ENCODE results near the gene PTGR3.

Gene PTGR3

DNA sequence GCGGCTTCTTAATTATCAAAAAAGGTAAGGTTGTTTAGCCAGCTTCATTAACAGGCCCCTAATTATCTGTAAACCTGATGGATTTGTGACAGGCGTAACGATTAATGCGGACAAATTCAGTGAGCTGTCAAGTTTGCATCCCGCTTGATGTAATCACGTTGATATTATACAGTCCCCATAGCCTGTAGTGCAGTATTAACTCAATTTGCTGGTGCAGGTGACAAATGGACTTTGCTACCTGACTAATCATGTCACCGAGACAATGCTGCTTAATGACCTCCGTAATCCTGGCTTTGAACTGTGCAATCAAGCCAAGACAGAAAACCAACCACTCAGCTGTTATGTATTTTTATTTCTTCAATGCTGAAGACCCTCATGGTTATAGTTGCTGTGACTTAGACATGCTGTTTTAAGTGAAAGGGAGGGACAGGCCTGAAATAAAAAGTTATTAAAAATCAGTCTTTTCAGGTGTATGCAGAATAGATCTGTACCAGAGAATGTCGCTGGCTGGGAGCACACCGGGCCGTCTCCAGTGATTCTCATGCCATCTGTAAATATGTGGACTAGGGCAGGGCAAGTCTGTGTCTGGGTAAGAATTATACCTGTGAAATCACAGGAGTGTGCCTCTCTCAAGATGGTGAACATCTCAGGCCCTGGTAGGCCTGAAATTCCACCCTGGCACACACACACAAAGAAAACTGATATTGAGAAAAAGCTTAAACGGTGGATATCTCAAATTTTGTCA lies 6.0 kb upstream of the PTGR3 start:
- DNase-seq (ENCODE audit: low spot score) = no peak

DNA sequence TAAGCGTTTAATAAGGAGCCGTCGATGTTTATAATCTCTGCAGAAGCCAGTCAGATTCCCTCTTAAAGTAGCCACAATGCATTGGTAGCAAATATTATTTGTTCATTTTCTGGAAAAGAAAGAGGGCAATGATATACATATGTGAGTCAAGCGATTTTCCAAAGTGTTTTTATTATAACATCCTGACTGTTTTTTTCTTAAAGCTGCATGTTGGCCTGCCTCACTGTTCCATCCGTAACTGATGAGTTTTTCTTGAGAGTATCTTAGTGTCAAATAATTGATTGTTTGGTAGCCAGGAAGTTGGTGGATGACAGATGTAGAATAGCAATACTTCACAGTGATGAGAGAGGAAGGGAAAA lies 5.4 kb upstream of the PTGR3 start:
- DNase-seq (ENCODE audit: low spot score) = no peak

DNA sequence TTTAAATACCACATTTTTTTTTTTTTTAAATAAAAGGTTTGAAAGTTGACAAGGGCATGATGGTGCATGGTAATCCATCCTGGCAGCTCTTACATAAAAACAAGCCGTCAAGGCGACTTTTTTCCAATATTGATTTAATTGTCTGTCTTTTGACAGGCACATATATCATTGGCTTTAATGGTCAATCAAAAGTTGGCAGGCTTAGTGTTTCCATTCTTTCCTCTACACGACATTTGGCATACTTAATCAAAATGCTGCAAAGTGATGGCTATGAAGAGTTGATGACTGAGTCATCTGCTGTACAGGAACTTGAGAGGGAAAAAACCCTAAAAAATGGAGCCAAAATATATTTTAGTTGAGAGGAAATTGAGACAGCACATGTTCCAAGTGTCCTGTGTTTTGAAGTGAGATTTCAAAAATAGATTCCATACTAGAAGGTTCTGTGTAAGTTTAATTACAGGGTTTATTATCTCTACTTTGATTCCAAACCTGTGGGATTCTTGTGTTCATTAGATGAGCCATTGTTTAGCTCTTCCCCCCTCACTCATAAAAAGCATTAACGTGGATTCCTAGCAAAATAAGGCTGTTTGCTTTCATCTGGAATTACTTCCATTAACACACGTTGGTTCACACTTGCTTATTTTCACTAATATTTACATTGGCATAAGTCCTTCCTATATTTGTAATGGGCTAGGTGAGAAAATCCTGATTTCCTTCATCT lies 4.8 kb upstream of the PTGR3 start:
- DNase-seq (ENCODE audit: low spot score) = no peak

DNA sequence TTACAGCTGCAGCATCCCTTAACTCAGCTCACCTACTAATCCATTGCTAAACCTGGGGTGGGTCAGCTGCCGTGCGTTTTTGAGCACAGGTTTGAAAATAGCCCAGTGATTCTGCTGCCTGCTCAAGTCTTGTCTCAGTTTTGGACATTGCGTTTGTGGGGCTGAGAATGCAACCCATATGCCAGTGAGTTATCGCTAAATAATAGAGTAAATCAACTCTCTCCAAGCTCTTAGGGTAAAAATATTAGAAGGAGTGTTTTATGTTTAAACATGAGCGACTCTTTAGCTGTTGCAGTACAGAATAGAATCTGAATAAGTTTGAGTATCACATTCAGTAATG lies 3.8 kb upstream of the PTGR3 start:
- DNase-seq (ENCODE audit: low spot score) = no peak

DNA sequence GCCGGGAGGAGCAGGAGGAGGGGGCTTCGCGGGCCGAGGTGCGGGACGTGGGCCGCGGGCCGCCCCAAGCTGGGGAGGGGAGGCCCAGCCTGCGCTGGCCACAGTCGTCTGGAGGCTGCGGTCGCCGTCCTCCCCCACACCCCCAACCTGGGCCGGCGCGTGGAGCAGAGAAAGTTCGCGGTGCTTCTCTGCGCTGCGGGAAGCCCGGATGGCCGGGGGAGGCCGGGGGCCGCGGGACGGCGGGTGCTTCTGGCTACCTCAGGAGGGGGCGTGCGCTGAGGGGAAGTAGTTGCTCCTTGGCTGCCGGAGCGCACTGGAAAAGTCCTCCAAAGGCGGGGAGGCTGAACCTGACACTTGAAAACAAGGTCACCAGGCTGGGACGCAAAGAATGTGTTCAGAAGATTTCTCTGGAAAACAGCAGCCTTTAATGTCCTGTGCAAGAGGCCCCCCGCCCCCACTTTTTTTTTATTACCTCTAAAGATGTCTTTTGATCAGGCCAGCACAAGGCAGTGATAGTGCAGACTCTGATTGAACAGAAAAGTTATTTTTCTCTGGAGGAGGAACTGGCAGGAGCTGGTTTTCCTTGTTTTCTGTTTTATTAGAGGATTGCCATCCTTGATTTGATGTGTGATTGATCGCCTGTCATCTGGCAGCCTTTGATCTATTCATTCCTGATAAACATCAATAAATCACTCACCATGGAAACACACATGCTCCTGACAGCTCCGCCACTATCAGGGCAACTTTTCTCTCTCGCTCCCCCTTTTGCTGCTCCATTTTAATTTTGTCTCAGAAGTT lies 3.2 kb upstream of the PTGR3 start:
- no peak for DNase-seq (ENCODE audit: low spot score)

DNA sequence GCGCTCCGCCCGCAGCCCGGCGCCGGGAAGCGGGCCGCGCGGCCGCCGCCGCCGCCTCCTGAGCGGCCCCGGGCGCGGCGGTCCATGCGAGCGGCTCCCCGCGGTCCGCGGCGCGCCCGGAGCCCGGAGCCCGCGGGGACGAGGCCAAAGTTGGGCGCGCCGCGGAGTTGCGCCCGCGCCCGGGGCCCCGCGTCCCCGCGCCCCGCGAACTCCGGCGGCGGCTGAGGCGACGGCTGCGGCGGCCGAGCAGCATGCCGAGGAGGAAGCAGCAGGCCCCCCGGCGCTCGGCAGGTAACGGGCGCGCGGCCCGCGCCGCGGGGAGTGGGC lies 2.6 kb upstream of the PTGR3 start:
- no peak for DNase-seq (ENCODE audit: low spot score)

DNA sequence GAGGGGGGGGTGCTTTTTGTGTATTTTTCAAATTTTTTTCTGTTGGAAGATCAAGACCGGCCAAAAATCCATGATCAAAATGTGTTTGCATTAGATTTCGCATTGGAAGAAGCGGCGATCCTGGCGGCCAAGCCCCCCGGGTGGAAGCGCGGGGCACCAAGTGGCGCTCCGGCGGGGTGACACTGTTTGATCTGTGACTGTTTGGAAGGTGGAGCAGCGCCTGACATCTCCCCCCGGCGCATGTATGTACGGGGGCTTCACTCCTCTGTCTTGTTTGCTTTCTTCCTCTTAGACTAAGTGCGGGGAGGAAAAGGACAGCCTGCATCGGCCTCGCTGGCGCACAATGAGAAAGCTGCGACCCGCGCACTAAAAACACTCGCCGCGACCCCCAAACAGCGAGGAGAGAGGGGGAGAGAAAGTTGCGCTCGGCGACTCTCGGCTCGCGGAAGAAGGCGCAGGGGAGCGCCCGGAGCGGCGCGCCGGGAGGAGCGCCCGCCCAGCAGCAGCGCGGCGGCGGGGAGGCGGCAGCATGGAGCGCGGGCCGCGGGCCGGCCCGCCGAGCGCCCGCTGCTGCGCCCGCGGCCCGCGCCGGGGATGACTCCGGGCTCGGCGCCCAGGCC lies 2.2 kb upstream of the PTGR3 start:
- no peak for DNase-seq (ENCODE audit: low spot score)

DNA sequence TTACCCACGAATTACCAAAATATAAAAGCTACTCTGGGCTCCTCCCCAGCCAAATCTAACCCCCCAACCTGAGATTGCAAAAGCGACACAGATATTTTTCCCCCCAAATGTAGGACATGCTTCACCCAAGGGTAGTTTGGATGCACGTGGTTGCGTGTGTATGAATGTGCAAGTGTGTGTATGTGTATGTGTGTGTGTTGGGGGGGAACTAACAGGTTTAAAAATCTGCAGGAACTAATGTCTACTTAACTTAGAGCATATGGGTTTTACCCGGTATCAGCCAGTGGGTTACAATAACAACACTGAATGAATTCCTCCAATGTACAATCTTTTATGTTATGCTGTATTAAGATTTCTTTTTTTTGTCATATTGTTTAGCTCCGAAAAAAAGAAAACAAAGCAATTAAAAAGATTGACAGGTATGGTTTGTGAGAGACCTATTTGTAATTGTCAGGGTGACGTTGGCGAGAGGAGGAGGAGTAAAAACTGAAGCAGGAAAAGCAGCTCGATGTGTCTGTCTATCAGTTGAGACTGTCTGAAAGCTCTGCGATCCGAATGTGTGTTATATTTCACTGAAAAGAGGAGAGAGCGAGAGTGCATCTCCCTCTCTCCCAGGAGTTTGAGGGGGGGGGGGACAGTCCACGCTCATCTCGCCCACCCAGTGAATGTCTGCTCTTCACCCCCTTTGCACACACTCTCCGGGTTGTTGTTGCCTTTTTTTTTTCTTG lies 1.5 kb upstream of the PTGR3 start, which contains the start of gene TSHZ1:
TSHZ1 (plus strand) TSS at position 524 of the 728 bp plus-strand sequence. CDS start 1,080 bp downstream, outside the sequence.
- DNase-seq (ENCODE audit: low spot score) = peak; percentile 95

DNA sequence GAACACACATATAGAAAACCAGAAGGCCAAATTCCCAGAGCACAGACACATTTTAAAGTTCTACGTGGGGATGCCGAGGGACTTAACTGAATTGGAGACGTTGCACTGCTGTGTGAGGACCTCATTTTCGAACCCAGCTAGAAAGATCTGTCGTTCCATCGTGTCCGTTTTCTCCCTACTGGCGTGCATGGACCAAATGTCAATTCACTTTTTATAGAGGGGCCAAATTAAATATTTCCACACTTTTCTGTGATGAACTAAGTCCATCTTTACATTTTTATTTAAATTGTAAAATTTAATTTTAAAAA lies 966 bp upstream of the PTGR3 start:
- DNase-seq (ENCODE audit: low spot score) = no peak

DNA sequence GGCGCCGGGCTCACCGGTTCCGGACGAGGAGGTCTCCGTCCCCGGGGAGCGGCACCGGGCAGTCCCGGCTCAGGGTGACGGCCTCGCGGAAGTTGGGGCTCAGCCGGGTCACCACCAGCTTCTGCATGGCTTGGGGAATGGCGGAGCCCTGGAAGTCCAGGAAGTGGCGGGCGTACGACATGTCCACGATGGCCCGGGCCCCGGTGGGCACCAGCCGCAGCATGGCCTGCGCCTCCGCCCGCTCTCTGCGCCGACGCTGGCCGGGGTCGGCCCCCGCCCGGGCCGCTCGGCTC lies 157 bp downstream of the PTGR3 start:
- no peak for DNase-seq (ENCODE audit: low spot score)

DNA sequence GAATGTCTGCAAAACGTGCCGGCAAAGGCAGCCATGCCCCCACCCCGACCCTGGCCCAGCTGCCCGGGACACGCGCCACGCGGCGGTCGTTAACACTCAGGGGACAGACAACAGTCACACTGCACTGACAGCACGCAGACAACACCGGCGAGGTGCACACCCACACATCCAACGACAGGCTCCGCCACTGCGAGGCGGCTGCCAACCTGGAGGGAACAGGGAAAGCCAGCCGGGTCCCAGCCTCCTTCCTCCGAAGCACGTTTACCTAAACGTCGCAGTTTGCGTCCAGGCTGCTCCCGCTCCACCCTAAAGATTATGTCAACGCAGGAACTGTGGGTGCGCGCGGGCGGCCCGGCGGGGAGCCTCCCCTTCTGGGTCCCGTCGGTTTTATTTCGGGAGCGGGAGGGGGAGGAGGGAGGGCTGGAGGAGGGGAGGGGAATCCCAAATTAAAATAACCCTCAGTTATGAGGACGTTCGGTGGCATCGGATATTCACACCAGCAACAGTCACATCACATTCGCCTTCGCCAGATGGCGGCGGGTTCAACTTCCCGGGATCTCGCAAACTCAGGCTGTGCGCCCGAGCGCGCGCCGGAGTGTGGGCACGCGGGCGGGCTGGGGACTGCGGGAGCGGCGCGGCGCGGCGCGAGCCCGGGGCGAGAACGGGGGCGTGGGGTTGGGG lies 644 bp downstream of the PTGR3 start:
- no peak for DNase-seq (ENCODE audit: low spot score)

DNA sequence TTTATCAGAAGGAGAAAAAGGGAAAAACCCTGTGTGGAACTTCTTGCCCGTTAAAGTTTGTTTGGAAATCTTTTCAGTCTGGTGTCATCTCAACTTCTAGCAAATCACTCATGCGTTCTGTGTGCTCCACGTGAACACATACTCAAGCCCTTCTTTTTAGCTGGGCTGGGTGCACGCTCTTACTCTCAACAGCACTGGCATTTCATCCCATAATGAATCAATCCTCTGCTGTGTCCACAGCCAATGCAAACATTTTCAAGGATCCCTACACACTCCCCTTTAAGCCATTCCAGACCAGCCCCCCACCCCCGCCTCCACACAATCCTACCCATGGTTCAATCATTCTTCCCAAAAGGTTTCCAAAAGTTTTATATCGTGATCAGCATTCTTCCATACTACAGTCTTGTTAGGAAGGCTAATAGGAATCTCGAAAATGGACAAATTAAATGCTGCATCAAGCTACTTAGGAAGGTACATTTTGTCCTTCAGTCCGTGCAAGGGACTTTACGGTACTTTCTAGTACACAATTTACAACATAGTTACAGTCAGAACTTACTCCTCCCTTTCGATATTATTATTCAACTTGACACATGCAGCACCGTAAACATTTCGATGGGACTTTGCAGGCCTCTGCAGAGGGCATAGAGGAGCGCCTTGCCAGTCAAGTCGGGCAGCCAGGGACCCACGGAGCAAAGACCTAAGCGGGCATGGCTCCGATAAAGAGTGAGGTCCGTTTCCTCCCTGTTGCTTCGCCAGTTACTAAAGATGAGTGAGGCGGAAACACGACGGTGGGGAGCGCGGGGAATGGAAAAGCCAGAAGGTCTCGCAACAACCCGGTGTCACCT lies 1.4 kb downstream of the PTGR3 start:
- no peak for DNase-seq (ENCODE audit: low spot score)

DNA sequence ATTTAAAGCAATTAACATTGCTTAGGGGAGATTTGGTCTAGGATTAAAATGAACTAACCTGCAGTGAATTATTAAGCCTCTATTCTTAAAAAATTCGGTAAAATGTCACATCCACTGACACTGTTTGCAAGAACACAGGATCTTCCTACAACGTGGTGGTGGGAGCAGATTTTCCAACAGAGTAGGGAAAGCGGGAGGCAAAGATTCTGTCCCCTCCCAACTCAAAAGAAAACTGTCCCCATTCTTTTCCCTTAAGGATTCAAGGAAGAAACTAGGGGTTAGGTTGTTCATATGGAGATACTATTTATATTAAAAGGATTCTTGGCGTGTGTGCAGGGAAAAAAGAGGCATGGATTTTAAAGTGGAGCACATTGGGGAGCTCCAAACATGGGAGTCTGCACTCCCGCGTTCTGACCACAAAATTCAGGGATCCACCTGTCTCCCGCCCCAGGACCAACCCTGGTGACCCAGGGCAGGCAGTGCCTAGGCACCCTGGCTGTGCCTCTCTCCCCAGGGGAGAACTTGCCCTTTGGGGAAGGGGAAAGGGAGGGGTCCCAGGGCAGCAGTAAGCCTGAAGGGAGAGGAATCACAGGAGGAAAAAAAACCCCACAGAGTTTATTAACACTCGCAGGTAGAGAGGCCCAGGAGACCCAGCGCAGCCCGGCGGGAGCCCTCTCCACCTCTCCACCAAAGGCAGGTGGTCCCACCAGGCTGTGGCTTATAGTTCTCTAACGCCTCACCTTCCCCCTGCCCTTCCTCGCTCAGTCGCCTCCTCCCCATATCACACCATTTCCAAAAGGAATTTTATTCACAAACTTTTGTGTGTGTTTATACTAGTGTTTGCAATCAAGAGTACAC lies 2.3 kb downstream of the PTGR3 start:
- DNase-seq (ENCODE audit: low spot score) = no peak

DNA sequence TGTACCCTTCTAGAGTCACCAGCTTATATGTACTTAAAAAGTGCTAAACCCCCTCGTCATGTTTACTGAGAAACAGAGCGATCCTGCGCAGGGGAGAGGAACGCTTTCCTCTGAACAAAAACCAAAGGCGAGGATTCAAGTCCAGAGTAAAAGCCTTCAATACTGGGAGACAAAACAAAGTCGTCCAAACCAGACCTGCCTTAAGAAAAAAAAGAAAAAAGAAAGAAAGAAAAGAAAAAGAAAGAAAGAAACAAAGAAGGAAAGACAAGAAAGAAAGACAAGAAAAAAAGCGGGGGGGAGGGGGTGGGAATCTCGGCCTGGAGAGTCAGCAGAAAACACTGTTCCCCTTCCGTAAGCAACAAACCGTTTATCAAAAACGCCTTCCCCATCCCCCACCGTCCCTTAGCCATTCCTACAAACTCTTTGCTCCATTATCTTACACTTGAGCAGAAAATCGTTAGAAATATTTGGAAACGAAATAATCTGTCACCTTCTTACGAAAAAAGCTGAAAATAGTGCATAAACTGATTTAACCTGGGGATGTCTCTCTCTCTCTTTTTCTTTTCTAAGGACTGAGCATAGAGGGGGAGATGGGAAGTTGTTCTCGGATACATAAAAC lies 3.3 kb downstream of the PTGR3 start:
- no peak for DNase-seq (ENCODE audit: low spot score)

DNA sequence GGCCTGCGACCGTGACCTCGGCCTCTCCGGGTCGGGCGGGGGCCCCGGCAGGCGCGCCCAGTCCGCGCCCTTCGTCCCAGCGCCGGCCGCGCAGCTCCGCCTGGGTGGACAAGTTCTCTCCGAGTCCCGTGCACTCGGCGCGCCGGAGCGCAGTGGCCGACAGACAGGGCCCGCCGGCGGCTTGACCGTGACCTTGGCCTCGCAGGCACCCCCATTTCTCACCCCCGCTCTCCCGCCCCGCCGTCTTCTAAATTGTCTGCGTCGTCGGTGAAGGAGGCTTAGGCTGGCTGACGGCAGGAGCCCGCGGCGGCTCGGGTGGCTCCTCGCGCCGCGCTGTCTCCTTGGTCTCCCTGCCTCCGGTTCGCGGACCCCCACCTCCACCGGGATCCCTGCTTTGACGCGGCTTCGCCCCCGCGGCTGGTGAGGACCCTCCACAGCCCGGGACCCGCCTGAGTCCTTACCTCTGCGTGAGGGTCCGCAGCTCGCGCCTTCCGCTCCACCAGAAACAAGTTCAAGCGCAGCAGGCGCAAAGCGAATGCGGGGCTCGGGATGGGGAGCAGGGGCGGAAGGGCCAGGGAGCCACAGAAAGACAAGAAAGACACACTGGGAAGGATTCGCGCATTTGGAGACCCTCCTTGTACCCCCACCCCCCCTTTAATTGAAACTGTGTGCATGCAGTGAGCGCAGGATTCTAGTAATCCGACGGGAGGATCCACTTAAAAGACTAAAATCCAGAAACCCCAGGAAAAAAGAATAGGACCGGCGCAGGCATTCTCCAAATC lies 4.0 kb downstream of the PTGR3 start:
- no peak for DNase-seq (ENCODE audit: low spot score)

DNA sequence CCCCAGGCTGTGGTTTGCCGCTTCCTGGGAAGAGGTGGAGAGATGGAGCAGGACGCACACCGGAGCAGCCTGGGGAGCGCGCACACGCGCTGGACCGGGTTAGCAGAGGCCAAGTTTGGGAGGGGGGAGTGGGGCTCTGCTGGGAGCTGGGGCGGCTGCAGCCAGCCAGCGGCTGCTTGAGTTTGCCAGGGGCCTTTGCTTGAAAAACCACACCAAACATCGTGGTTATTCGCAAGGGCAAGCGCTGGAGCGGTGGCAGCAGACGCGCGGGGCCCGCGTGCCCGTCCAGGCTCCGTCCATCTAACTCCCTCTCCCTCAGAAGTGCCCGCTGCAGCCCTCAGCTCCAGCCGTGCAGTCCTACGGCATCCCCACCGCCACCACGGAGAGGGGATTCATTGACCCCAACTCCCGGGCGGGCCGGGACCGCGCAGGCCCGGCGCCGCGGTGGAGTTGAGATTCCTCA lies 4.6 kb downstream of the PTGR3 start:
- DNase-seq (ENCODE audit: low spot score) = peak; percentile 12

DNA sequence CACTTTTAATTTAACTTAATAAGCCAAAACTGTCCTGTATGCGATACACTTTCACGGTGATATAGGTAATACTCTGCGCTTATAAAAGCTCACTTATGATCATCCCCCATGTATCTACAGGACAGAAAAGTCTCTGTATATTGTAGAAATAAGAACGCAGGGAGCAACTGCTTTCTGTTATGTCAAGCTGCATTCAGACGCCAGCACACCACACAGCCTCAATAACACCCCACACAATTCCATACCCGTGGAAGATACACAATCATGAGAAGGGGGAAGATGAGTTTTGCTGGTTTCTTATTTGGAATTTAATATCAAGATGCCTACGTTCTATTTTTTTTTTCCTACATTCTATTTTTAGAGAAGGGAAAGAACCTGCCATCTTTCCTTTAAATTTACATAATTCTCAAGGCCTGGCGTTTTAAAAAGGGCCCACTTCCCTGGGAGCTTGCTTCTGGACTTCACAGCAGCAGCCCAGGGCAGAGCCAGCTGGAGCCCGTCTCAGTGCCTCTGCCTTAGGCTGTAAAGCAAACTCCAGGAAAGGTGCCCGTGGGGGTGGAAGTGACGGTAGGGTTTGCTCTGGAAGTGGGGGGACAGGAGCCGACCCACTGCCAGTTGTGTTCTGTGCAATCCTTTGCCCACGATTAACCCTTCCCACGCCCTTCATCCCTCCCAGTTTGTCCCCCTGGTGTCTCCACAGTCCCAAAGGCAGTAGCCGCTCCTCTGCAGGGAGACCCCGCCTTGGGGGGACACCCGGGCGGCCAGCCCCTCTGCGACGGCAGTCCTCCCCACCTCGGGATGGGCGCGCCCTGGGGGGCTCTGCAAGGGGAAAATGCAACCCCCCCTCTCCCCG lies 5.3 kb downstream of the PTGR3 start:
- DNase-seq (ENCODE audit: low spot score) = peak; percentile 38
